SK-N-SH (cell line): ENCODE results near the gene ABCA3. TPM values are rescaled to one million over a fixed set of nuclear protein-coding genes. Genes with fewer than 3 reads are reported as not detected.

ENCODE experiments used
- CTCF ChIA-PET: fragments of 300-600, 350-600 bp; formaldehyde crosslinking; extraction: SDS; loops from one replicate; lab custom pipeline; 2021; lab: Yijun Ruan, JAX
- POLR2A ChIA-PET: fragments of 350-600 bp; sonication (Branson Sonifier 250); formaldehyde crosslinking; extraction: SDS; loops from one replicate; lab custom pipeline; 2020; ENCODE audit warnings: antibody characterized with exemption, inconsistent platforms; lab: Yijun Ruan, JAX
- DNase-seq: peaks from one replicate; pipeline ENCODE4 v3.0.0; 2012
- H2AFZ ChIP-seq: fragments of 200-600 bp; sonication (generic); 2 replicates; pipeline ENCODE4 v1.8.1; 2016; ENCODE audit warnings: antibody characterized with exemption, mild to moderate bottlenecking, low read depth
- H3F3A ChIP-seq: fragments of 200-600 bp; sonication (generic); replicated peaks from 2 replicates; pipeline ENCODE3; 2016; ENCODE audit warnings: antibody characterized with exemption, mild to moderate bottlenecking; ENCODE audit not compliant: insufficient read depth
- H3K27ac ChIP-seq, 2 experiments: fragments of 200-500 bp in 1 of 2; fragments of 200-600 bp in 1 of 2; sonication (Bioruptor generic) in 1 of 2; sonication (generic), shearing (Covaris generic) in 1 of 2; 2 replicates each; pipeline versions ENCODE4 v1.5.1 to v1.6.1; 2014 to 2016; ENCODE audit warnings: low read depth in 2 of 2, inconsistent platforms in 1 of 2, low read length in 1 of 2, mild to moderate bottlenecking in 1 of 2, mixed read lengths in 1 of 2
- H3K27me3 ChIP-seq: fragments of 200-600 bp; sonication (generic), shearing (Covaris generic); 2 replicates; pipeline ENCODE4 v1.6.1; 2016; ENCODE audit warnings: mixed run types; ENCODE audit not compliant: insufficient read depth
- H3K36me3 ChIP-seq, 2 experiments: fragments of 200-500 bp in 1 of 2; fragments of 200-600 bp in 1 of 2; sonication (Bioruptor generic) in 1 of 2; sonication (generic) in 1 of 2; replicated peaks in 1 of 2; 2 replicates each; pipeline versions ENCODE3 to v1.5.1; 2014 to 2016; ENCODE audit warnings: low read length in 1 of 2, mild to moderate bottlenecking in 1 of 2; ENCODE audit not compliant: insufficient read depth in 2 of 2, control insufficient read depth in 1 of 2
- H3K4me1 ChIP-seq, 2 experiments: fragments of 200-500 bp in 1 of 2; fragments of 200-600 bp in 1 of 2; sonication (Bioruptor generic) in 1 of 2; sonication (generic), shearing (Covaris generic) in 1 of 2; 2 replicates each; pipeline versions ENCODE4 v1.5.1 to v1.6.1; 2014 to 2016; ENCODE audit warnings: low read depth in 1 of 2, low read length in 1 of 2, mixed run types in 1 of 2; ENCODE audit not compliant: insufficient read depth in 2 of 2, control insufficient read depth in 1 of 2
- H3K4me2 ChIP-seq: fragments of 200-600 bp; sonication (generic), shearing (Covaris generic); 2 replicates; pipeline ENCODE4 v1.6.1; 2017; ENCODE audit warnings: mixed run types
- H3K4me3 ChIP-seq, 2 experiments: fragments of 200-500 bp in 1 of 2; fragments of 200-600 bp in 1 of 2; sonication (Bioruptor generic) in 1 of 2; sonication (generic), shearing (Covaris generic) in 1 of 2; 2 replicates each; pipeline versions ENCODE4 v1.5.1 to v1.8.1; 2014 to 2016; ENCODE audit warnings: low read depth in 2 of 2, inconsistent platforms in 1 of 2, low read length in 1 of 2, mild to moderate bottlenecking in 1 of 2, mixed read lengths in 1 of 2, moderate library complexity in 1 of 2
- H3K79me2 ChIP-seq: fragments of 200-600 bp; sonication (generic); 2 replicates; pipeline ENCODE4 v1.8.1; 2017; ENCODE audit warnings: mild to moderate bottlenecking; ENCODE audit not compliant: insufficient read depth
- H3K9ac ChIP-seq: fragments of 200-600 bp; sonication (generic); 2 replicates; pipeline ENCODE4 v1.6.1; 2017; ENCODE audit warnings: mixed run types
- H3K9me2 ChIP-seq: fragments of 200-600 bp; sonication (generic); 2 replicates; pipeline ENCODE4 v1.6.1; 2017; ENCODE audit warnings: mixed run types
- H3K9me3 ChIP-seq: fragments of 200-600 bp; sonication (generic); 2 replicates; pipeline ENCODE4 v1.6.1; 2017; ENCODE audit warnings: mixed run types, mild to moderate bottlenecking, moderate library complexity
- H4K20me1 ChIP-seq: fragments of 200-600 bp; sonication (generic); 2 replicates; pipeline ENCODE4 v1.6.1; 2017; ENCODE audit warnings: mild to moderate bottlenecking, mixed run types; ENCODE audit not compliant: insufficient read depth
- CTCF ChIP-seq: fragments of 200-600 bp; sonication (generic); IDR thresholded peaks from 2 replicates; pipeline ENCODE4 v1.6.1; 2017; ENCODE audit warnings: antibody characterized with exemption, mild to moderate bottlenecking, moderate library complexity
- NRF1 ChIP-seq: IDR thresholded peaks from 2 replicates; pipeline ENCODE4 v1.6.1; 2012; ENCODE audit warnings: low read depth, mild to moderate bottlenecking, low read length
- RXRA ChIP-seq: IDR thresholded peaks from 2 replicates; pipeline ENCODE4 v1.4.0; 2012; ENCODE audit warnings: low read depth, mild to moderate bottlenecking, borderline replicate concordance
- SMC3 ChIP-seq: IDR thresholded peaks from 2 replicates; pipeline ENCODE4 v1.6.1; 2012; ENCODE audit warnings: low read depth, low read length, improper control_type of control experiment
- WGBS: methylation state at CpG from one replicate; pipeline ENCODE4 v1.1.6; 2017; ENCODE audit warnings: low lambda C conversion rate; 5-methylcytosine and 5-hydroxymethylcytosine counted together
- polyA plus RNA-seq, 3 experiments: library from polyadenylated mRNA; depleted of rRNA; stranded (reverse); fragments of >200 nt; gene quantifications; 2 replicates each; pipeline ENCODE4 v1.2.3, GENCODE V29; 2012

ABCA3 gene
- polyA plus RNA-seq, 1 of the 3 experiments (the other 2 are of a cell fraction) = 9.9 TPM

- TF ChIP-seq CTCF (no peak), NRF1 (no peak)
Measured at GRCh38 chr16:2278272-2278608, 62.3 kb downstream of the ABCA3 start (continued).

- H3F3A ChIP-seq = peaks cover 4% of the 10 kb centered on the region
- no peak for DNase-seq
- peaks cover 0 to 9% of the 10 kb centered on the region in 2 experiments for H3K36me3 ChIP-seq
- H3K9me3 ChIP-seq = no peaks in the 10 kb centered on the region
- TF ChIP-seq SMC3 = no peak
- H3K79me2 ChIP-seq = no peaks in the 10 kb centered on the region
- H3K9me2 ChIP-seq = no peaks in the 10 kb centered on the region
- H3K9ac ChIP-seq = no peak overlapping the region
- H2AFZ ChIP-seq = no peak overlapping the region
- H3K4me1 ChIP-seq = no peaks in the 10 kb centered on the region
- ChIA-PET POLR2A (no interaction called here), CTCF (interaction anchor here (1.0 kb wide), 1 partner anchor 27 kb away, joined by 3 read pairs; no protein-coding TSS in a partner anchor)
- no peak overlapping the region for H3K4me3 ChIP-seq
- H4K20me1 ChIP-seq = no peaks in the 10 kb centered on the region
- H3K4me2 ChIP-seq = no peak overlapping the region
- H3K27me3 ChIP-seq = no peaks in the 10 kb centered on the region
- 95% methylated on average over 16 of the region's 25 CpGs for WGBS
- no peak overlapping the region for H3K27ac ChIP-seq
Measured at GRCh38 chr16:2277466-2278271, 62.9 kb downstream of the ABCA3 start.

- Histone ChIP-seq H3K9me3 (no peaks in the 10 kb centered on the region), H3K36me3 (peaks cover 0 to 9% of the 10 kb centered on the region in 2 experiments), H3K79me2 (peaks cover 2% of the 10 kb centered on the region; the same call in 1 of the 2 replicates), H3K9me2 (no peaks in the 10 kb centered on the region), H3K4me1 (no peaks in the 10 kb centered on the region; a peak in 1 of 4 replicates), H3K4me3 (no peak overlapping the region), H3K9ac (no peak overlapping the region), H2AFZ (no peak overlapping the region), H3F3A (peaks cover 4% of the 10 kb centered on the region), H3K27me3 (no peaks in the 10 kb centered on the region), H3K4me2 (no peak overlapping the region), H3K27ac (no peak overlapping the region), H4K20me1 (no peaks in the 10 kb centered on the region)
- POLR2A ChIA-PET = no interaction called here
- CTCF ChIA-PET = interaction anchor here (0.9 to 1.0 kb wide), 3 partner anchors 26 to 81 kb away, joined by 3 to 4 read pairs (median 4); no protein-coding TSS in a partner anchor
- TF ChIP-seq RXRA = no peak
- DNase-seq = no peak
- WGBS = 89% methylated on average over 14 of the region's 26 CpGs
Measured at GRCh38 chr16:2276368-2277195, 63.9 kb downstream of the ABCA3 start.
